Trophoblast cell (in vitro differentiated cells and primary cell): ENCODE results near the gene CACNA2D3.

Source experiments
- DNase-seq, 2 donors: peaks; one replicate each; pipeline ENCODE4 v3.0.0-alpha.2; 2016
- H2AFZ ChIP-seq: 2 replicates; pipeline ENCODE4 v1.6.1; 2013; ENCODE audit warnings: low read length, moderate library complexity, mild to moderate bottlenecking; ENCODE audit not compliant: insufficient read depth, poor library complexity
- H2AK5ac ChIP-seq: 2 replicates; pipeline ENCODE4 v1.6.1; 2013; ENCODE audit warnings: mild to moderate bottlenecking, low read length
- H2BK120ac ChIP-seq: 2 replicates; pipeline ENCODE4 v1.6.1; 2013; ENCODE audit warnings: low read length, mild to moderate bottlenecking, moderate library complexity; ENCODE audit not compliant: insufficient read depth, poor library complexity
- H2BK12ac ChIP-seq: 2 replicates; pipeline ENCODE4 v1.6.1; 2013; ENCODE audit warnings: mild to moderate bottlenecking, low read length, moderate library complexity
- H2BK5ac ChIP-seq: 2 replicates; pipeline ENCODE4 v1.6.1; 2013; ENCODE audit warnings: low read length, low read depth, moderate library complexity, mild to moderate bottlenecking; ENCODE audit not compliant: poor library complexity
- H3K14ac ChIP-seq: 2 replicates; pipeline ENCODE4 v1.6.1; 2013; ENCODE audit warnings: mild to moderate bottlenecking, low read length
- H3K18ac ChIP-seq: 2 replicates; pipeline ENCODE4 v1.6.1; 2013; ENCODE audit warnings: mild to moderate bottlenecking, low read length
- H3K23ac ChIP-seq: 2 replicates; pipeline ENCODE4 v1.6.1; 2013; ENCODE audit warnings: low read length
- H3K27ac ChIP-seq: 2 replicates; pipeline ENCODE4 v1.5.1; 2013; ENCODE audit warnings: low read depth, mild to moderate bottlenecking, inconsistent platforms, low read length, moderate library complexity
- H3K27me3 ChIP-seq: 2 replicates; pipeline ENCODE4 v1.6.1; 2013; ENCODE audit warnings: inconsistent platforms, mild to moderate bottlenecking, low read length, moderate library complexity; ENCODE audit not compliant: insufficient read depth
- H3K36me3 ChIP-seq, 2 experiments: 1 replicate in 1 of 2; 2 replicates in 1 of 2; pipeline ENCODE4 v1.6.1; 2013; ENCODE audit warnings: low read length in 2 of 2, mild to moderate bottlenecking in 2 of 2, moderate library complexity in 1 of 2; ENCODE audit not compliant: insufficient read depth in 2 of 2, control insufficient read depth in 1 of 2
- H3K4ac ChIP-seq: 2 replicates; pipeline ENCODE4 v1.6.1; 2013; ENCODE audit warnings: low read depth, mild to moderate bottlenecking, low read length, moderate library complexity
- H3K4me1 ChIP-seq, 2 experiments: 1 replicate in 1 of 2; 2 replicates in 1 of 2; pipeline ENCODE4 v1.6.1; 2013; ENCODE audit warnings: low read length in 2 of 2, mild to moderate bottlenecking in 2 of 2, moderate library complexity in 1 of 2; ENCODE audit not compliant: insufficient read depth in 2 of 2, control insufficient read depth in 1 of 2
- H3K4me2 ChIP-seq: 2 replicates; pipeline ENCODE4 v1.6.1; 2013; ENCODE audit warnings: inconsistent platforms, mild to moderate bottlenecking, low read length, moderate library complexity
- H3K4me3 ChIP-seq: 2 replicates; pipeline ENCODE4 v1.5.1; 2013; ENCODE audit warnings: mild to moderate bottlenecking, low read depth, low read length, inconsistent platforms
- H3K79me1 ChIP-seq: one replicate; pipeline ENCODE4 v1.6.1; 2013; ENCODE audit warnings: low read length
- H3K79me2 ChIP-seq: 2 replicates; pipeline ENCODE4 v1.6.1; 2013; ENCODE audit warnings: low read length, mild to moderate bottlenecking; ENCODE audit not compliant: control insufficient read depth, insufficient read depth, poor library complexity
- H3K9ac ChIP-seq: 2 replicates; pipeline ENCODE4 v1.6.1; 2013; ENCODE audit warnings: mild to moderate bottlenecking, low read length
- H3K9me3 ChIP-seq: 2 replicates; pipeline ENCODE4 v1.6.1; 2013; ENCODE audit warnings: low read depth, mild to moderate bottlenecking, control low read depth, inconsistent platforms, low read length; ENCODE audit not compliant: insufficient read depth
- H4K12ac ChIP-seq: 2 replicates; pipeline ENCODE4 v1.6.1; 2013; ENCODE audit warnings: low read depth, mild to moderate bottlenecking, low read length, moderate library complexity
- H4K8ac ChIP-seq: 2 replicates; pipeline ENCODE4 v1.6.1; 2013; ENCODE audit warnings: low read depth, mild to moderate bottlenecking, low read length, moderate library complexity
- H4K91ac ChIP-seq: one replicate; pipeline ENCODE4 v1.6.1; 2013; ENCODE audit warnings: low read depth, mild to moderate bottlenecking, low read length, moderate library complexity
- WGBS: extraction: QIAGEN DNeasy Blood & Tissue Kit; methylation state at CpG from one replicate; pipeline ENCODE4 v1.1.7; 2013; ENCODE audit warnings: missing lambda C conversion rate; ENCODE audit not compliant: insufficient read length, insufficient coverage; ENCODE audit errors: extremely low coverage; 5-methylcytosine and 5-hydroxymethylcytosine counted together

CACNA2D3 gene

DNA sequence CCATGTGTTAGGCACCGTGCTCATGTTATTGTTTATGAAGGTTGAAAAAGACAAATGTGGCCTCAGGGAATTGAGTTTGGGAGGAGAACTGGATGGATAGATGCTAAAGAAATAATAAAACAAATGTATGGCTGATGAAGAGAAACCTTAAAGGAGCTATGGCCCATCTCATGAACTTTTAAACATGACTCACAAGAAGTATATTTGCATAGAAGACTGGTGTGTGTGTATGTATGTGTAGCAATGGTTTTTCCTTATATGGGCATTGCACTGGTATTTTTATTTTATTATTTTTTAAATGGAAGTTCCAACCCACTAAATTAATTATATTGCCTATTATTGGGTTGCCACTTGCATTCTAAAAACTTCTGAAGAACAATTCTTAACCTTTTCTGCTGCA is 31.1 kb downstream of the CACNA2D3 start:
- WGBS = no CpG with 5 or more reads among the region's 1 CpG
- no peak overlapping the region for H3K9ac ChIP-seq

DNA sequence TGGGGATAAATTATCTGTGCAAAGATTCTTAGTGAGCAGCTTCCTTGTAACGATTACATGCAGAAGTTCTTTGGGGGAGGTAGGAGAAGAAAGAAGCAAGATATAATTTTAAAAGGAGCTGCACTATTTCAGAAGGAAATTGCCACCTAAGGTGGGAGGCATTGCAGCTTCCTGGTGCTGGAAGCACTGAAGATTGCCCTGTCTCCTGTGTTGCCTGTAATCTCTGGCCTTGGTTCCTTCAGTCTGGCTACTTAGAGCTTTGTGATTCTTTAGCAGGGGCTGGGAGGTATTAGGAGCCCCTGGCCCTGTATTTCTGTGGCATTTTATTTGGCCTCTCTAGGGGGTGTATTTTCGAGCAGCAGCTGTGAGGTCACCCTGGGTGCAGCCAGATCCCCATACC is 35.5 kb downstream of the CACNA2D3 start:
- Histone ChIP-seq H2AK5ac (no peak overlapping the region), H3K9ac (no peak overlapping the region), H3K14ac (no peak overlapping the region), H3K23ac (no peak overlapping the region), H3K4me1 (no peaks in the 10 kb centered on the region), H2BK12ac (no peak overlapping the region), H3K18ac (no peak overlapping the region), H2AFZ (no peak overlapping the region), H3K4me2 (no peak overlapping the region), H4K12ac (no peak overlapping the region), H3K27me3 (no peaks in the 10 kb centered on the region), H3K9me3 (no peaks in the 10 kb centered on the region), H4K8ac (no peak overlapping the region), H3K4me3 (no peak overlapping the region), H3K79me1 (no peaks in the 10 kb centered on the region), H3K79me2 (no peaks in the 10 kb centered on the region), H2BK5ac (no peak overlapping the region), H4K91ac (no peak overlapping the region), H3K4ac (no peak overlapping the region), H3K27ac (no peak overlapping the region), H2BK120ac (no peak overlapping the region), H3K36me3 (no peaks in the 10 kb centered on the region)
- WGBS = no CpG with 5 or more reads among the region's 2 CpGs
- no peak for DNase-seq

More for the DNA sequence above, 31.1 kb downstream of the CACNA2D3 start:
- Histone ChIP-seq H3K79me2 (no peaks in the 10 kb centered on the region), H3K36me3 (no peaks in the 10 kb centered on the region), H2AFZ (no peak overlapping the region), H2BK5ac (no peak overlapping the region), H3K14ac (no peak overlapping the region), H3K23ac (no peak overlapping the region), H2BK12ac (no peak overlapping the region), H3K79me1 (no peaks in the 10 kb centered on the region), H3K27ac (no peak overlapping the region), H3K4me3 (no peak overlapping the region), H4K91ac (no peak overlapping the region), H2BK120ac (no peak overlapping the region), H3K18ac (no peak overlapping the region), H3K9me3 (no peaks in the 10 kb centered on the region), H3K4ac (no peak overlapping the region), H3K27me3 (no peaks in the 10 kb centered on the region), H4K12ac (no peak overlapping the region), H2AK5ac (no peak overlapping the region), H4K8ac (no peak overlapping the region), H3K4me1 (no peaks in the 10 kb centered on the region), H3K4me2 (no peak overlapping the region)
- DNase-seq = no peak

DNA sequence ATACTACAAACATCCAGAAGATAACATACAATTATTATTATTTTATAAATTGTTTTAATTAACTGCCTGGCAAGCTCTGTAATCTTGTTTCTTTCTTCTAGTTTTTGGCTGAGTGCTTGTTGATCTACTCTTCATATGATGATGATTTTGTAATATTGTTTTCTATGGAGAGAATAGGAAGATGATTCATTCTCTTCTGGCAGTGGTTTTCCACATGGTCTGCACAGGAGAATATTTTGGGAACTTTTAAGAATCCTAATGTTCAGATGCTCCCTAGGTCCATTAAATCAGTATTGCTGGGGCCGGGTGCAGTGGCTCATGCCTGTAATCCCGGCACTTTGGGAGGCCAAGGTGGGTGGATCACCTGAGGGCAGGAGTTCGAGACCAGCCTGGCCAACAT is 37.6 kb downstream of the CACNA2D3 start:
- H4K8ac ChIP-seq = no peak overlapping the region
- no CpG with 5 or more reads among the region's 3 CpGs for whole genome bisulfite sequencing
- H3K4me3 ChIP-seq = no peak overlapping the region
- no peak overlapping the region for H2AK5ac ChIP-seq
- H3K79me1 ChIP-seq = no peaks in the 10 kb centered on the region
- H2AFZ ChIP-seq = no peak overlapping the region
- no peaks in the 10 kb centered on the region for H3K27me3 ChIP-seq
- DNase-seq = no peak
- no peak overlapping the region for H3K4ac ChIP-seq
- H3K14ac ChIP-seq = no peak overlapping the region
- H3K9me3 ChIP-seq = no peaks in the 10 kb centered on the region
- no peaks in the 10 kb centered on the region for H3K4me1 ChIP-seq
- H3K79me2 ChIP-seq = no peaks in the 10 kb centered on the region
- no peak overlapping the region for H4K12ac ChIP-seq
- no peak overlapping the region for H3K18ac ChIP-seq
- no peak overlapping the region for H3K23ac ChIP-seq
- H2BK5ac ChIP-seq = no peak overlapping the region
- H3K36me3 ChIP-seq = no peaks in the 10 kb centered on the region
- no peak overlapping the region for H3K27ac ChIP-seq
- no peak overlapping the region for H2BK120ac ChIP-seq
- no peak overlapping the region for H2BK12ac ChIP-seq
- H3K9ac ChIP-seq = no peak overlapping the region
- no peak overlapping the region for H4K91ac ChIP-seq
- no peak overlapping the region for H3K4me2 ChIP-seq

DNA sequence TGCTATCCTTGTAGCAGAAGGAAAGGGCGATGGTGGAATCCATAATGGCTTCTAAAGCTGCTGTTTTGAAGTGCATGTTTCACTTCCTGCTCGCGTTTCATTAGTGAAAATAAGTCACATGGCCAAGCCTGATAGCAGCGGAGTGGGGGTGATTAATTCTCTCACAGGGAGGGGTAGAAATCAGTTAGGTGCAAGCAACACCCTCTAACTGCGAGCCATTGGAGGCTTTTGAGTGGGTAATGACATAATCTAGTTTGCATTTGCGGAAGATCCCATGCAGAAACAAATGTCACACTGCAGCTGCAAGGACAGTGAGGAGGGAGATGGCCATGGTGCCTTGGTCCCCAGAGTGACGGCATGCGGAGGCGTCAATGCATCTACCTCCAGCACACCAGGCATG is 41.1 kb downstream of the CACNA2D3 start:
- no peak overlapping the region for H2BK5ac ChIP-seq
- H2AFZ ChIP-seq = no peak overlapping the region
- peak overlapping the region; percentile 40 for H3K23ac ChIP-seq
- no peak overlapping the region for H3K18ac ChIP-seq
- H3K9me3 ChIP-seq = no peaks in the 10 kb centered on the region
- H3K27me3 ChIP-seq = no peaks in the 10 kb centered on the region
- no peak overlapping the region for H3K27ac ChIP-seq
- H4K8ac ChIP-seq = no peak overlapping the region
- H2BK120ac ChIP-seq = no peak overlapping the region
- H3K79me2 ChIP-seq = no peaks in the 10 kb centered on the region
- H3K79me1 ChIP-seq = no peaks in the 10 kb centered on the region
- H4K91ac ChIP-seq = no peak overlapping the region
- DNase-seq = no peak
- H3K4me1 ChIP-seq = no peaks in the 10 kb centered on the region
- no peak overlapping the region for H2BK12ac ChIP-seq
- H3K9ac ChIP-seq = peak overlapping the region; percentile 54
- WGBS = no CpG with 5 or more reads among the region's 9 CpGs
- no peak overlapping the region for H4K12ac ChIP-seq
- no peak overlapping the region for H3K14ac ChIP-seq
- no peak overlapping the region for H2AK5ac ChIP-seq
- no peak overlapping the region for H3K4me2 ChIP-seq
- H3K4ac ChIP-seq = no peak overlapping the region
- no peak overlapping the region for H3K4me3 ChIP-seq
- H3K36me3 ChIP-seq = no peaks in the 10 kb centered on the region
